HepG2 (cell line): Measurements from ENCODE around the gene M1AP. TPM values are rescaled to one million over a fixed set of nuclear protein-coding genes. Genes with fewer than 3 reads are reported as not detected.

Source experiments
- ATAC-seq: fragments of 200-7000 bp; cut with Tn5 transposase; 3 replicates; pipeline ENCODE4 v1.9.1; 2020; ENCODE audit warnings: mild to moderate bottlenecking, moderate library complexity
- BruUV-seq: library from RNA; stranded (reverse); fragments of 400-500 nt; replicated peaks from 2 replicates; lab custom pipeline; 2021; lab: Mats Ljungman, UMichigan
- CTCF ChIA-PET: fragments of 300-600 bp; formaldehyde crosslinking; extraction: SDS; loops from one replicate; lab custom pipeline; 2021; ENCODE audit warnings: low total read pairs, inconsistent platforms, low intra/inter-chr PET ratio; lab: Yijun Ruan, JAX
- POLR2A ChIA-PET: fragments of 350-600 bp; sonication (Branson Sonifier 250); formaldehyde crosslinking; loops from one replicate; lab custom pipeline; 2020; ENCODE audit warnings: antibody characterized with exemption, inconsistent platforms; lab: Yijun Ruan, JAX
- DNase-seq: peaks from one replicate; pipeline ENCODE4 v3.0.0-alpha.2; 2015; ENCODE audit warnings: low spot score
- FAIRE-seq: peaks from 3 replicates; lab custom pipeline; 2011; peaks lifted over from hg19 to GRCh38; lab: Jason Lieb, UNC
- H2AFZ ChIP-seq: one replicate; pipeline ENCODE4 v1.6.1; 2011; ENCODE audit warnings: low read length, inconsistent platforms
- H3K27ac ChIP-seq: fragments of 300-600 bp; 3 replicates; pipeline ENCODE4 v1.8.0; 2011; ENCODE audit warnings: mixed run types, mild to moderate bottlenecking, mixed read lengths, low read length, inconsistent platforms; ENCODE audit not compliant: insufficient read depth; ENCODE audit errors: extremely low read length
- H3K27me3 ChIP-seq, 2 experiments: fragments of 200-600 bp in 1 of 2; 2 replicates in 1 of 2; 3 replicates in 1 of 2; pipeline versions ENCODE4 v1.6.0 to v1.8.0; 2011; ENCODE audit warnings: low read length in 2 of 2, mild to moderate bottlenecking in 2 of 2, moderate library complexity in 2 of 2, inconsistent platforms in 1 of 2; ENCODE audit not compliant: insufficient read depth in 2 of 2, control insufficient read depth in 1 of 2
- H3K36me3 ChIP-seq, 2 experiments: fragments of 200-600 bp in 1 of 2; replicated peaks in 1 of 2; 2 replicates in 1 of 2; 3 replicates in 1 of 2; pipeline versions ENCODE4 v1.5.1 to v1.8.0; 2011; ENCODE audit warnings: low read length in 2 of 2, inconsistent platforms in 1 of 2; ENCODE audit not compliant: insufficient read depth in 2 of 2, control insufficient read depth in 1 of 2
- H3K4me1 ChIP-seq: 2 replicates; pipeline ENCODE4 v1.5.1; 2012; ENCODE audit warnings: low read length, inconsistent platforms; ENCODE audit not compliant: insufficient read depth
- H3K4me2 ChIP-seq: 2 replicates; pipeline ENCODE4 v1.6.0; 2011; ENCODE audit warnings: low read depth, low read length, inconsistent platforms
- H3K4me3 ChIP-seq, 3 experiments: fragments of 200-600 bp in 1 of 3; sonication (generic), shearing (Covaris generic) in 1 of 3; replicated peaks in 1 of 3; 2 replicates each; pipeline ENCODE4 v1.5.1; 2011 to 2016; ENCODE audit warnings: low read length in 3 of 3, inconsistent platforms in 2 of 3, low read depth in 2 of 3, mild to moderate bottlenecking in 2 of 3, control low read depth in 1 of 3, mixed read lengths in 1 of 3; ENCODE audit not compliant: insufficient read depth in 1 of 3
- H3K79me2 ChIP-seq: one replicate; pipeline ENCODE4 v1.6.1; 2011; ENCODE audit warnings: low read length, inconsistent platforms; ENCODE audit not compliant: insufficient read depth
- H3K9ac ChIP-seq: 2 replicates; pipeline ENCODE4 v1.6.0; 2011; ENCODE audit warnings: mild to moderate bottlenecking, low read depth, low read length, inconsistent platforms; ENCODE audit not compliant: insufficient read depth
- H3K9me3 ChIP-seq: 2 replicates; pipeline ENCODE4 v1.5.1; 2012; ENCODE audit warnings: mild to moderate bottlenecking, low read length
- H4K20me1 ChIP-seq: 2 replicates; pipeline ENCODE4 v1.6.0; 2011; ENCODE audit warnings: inconsistent platforms, mild to moderate bottlenecking, low read length, moderate library complexity; ENCODE audit not compliant: insufficient read depth
- BCLAF1 ChIP-seq: fragments of 450-650 bp; IDR thresholded peaks from 2 replicates; pipeline ENCODE4 v1.6.1; 2017; ENCODE audit warnings: mild to moderate bottlenecking
- CBX2 ChIP-seq, 2 experiments: fragments of 200-600 bp in 1 of 2; sonication (generic); formaldehyde crosslinking in 1 of 2; IDR thresholded peaks; 2 replicates each; pipeline versions ENCODE4 v1.7.0 to v1.8.1; 2018 to 2022; ENCODE audit warnings: low read depth in 2 of 2, low read length in 1 of 2, mild to moderate bottlenecking in 1 of 2, missing genetic modification reagents in 1 of 2
- GMEB2 ChIP-seq: IDR thresholded peaks from 2 replicates; pipeline ENCODE4 v1.6.1; 2016; ENCODE audit warnings: missing biosample characterization, missing genetic modification reagents, low read depth
- HNRNPH1 ChIP-seq: fragments of 200-400 bp; formaldehyde crosslinking; optimal IDR thresholded peaks from 2 replicates; pipeline ENCODE3; 2017; ENCODE audit warnings: mild to moderate bottlenecking, low read depth, low read length
- IRF2 ChIP-seq: IDR thresholded peaks from 2 replicates; pipeline ENCODE4 v1.6.1; 2018; ENCODE audit warnings: missing genetic modification reagents, missing compliant biosample characterization
- ISX ChIP-seq: sonication (generic); formaldehyde crosslinking; conservative IDR thresholded peaks from 2 replicates; pipeline ENCODE4 v1.5.0; 2020; ENCODE audit warnings: missing genetic modification reagents
- NFAT5 ChIP-seq: sonication (generic); formaldehyde crosslinking; IDR thresholded peaks from 2 replicates; pipeline ENCODE4 v1.4.0; 2020; ENCODE audit warnings: missing genetic modification reagents
- ZFP1 ChIP-seq: IDR thresholded peaks from 2 replicates; pipeline ENCODE4 v1.6.1; 2016
- ZNF737 ChIP-seq: sonication (generic); formaldehyde crosslinking; IDR thresholded peaks from 2 replicates; pipeline ENCODE4 v1.5.0; 2020; ENCODE audit warnings: missing genetic modification reagents, mild to moderate bottlenecking, borderline replicate concordance
- WGBS: methylation state at CpG from one replicate; pipeline ENCODE4 v1.1.6; 2017; ENCODE audit warnings: low lambda C conversion rate; 5-methylcytosine and 5-hydroxymethylcytosine counted together
- in situ Hi-C: cut with HindIII; loops from 2 replicates; pipeline ENCODE4 v1.10.0; 2017; ENCODE audit warnings: low pct_unique_long_range_greater_than_20kb; ENCODE audit not compliant: extremely low pct_ligation_motif_present
- intact Hi-C: fragments of 100-400 bp; cut with micrococcal nuclease; formaldehyde crosslinking; loops from one replicate; pipeline ENCODE4 v1.10.0; 2022; ENCODE audit not compliant: unreplicated experiment
- polyA plus RNA-seq, 8 experiments: library from polyadenylated mRNA; depleted of rRNA in 3 of 8; stranded (reverse) in 7 of 8; unstranded in 1 of 8; fragments of >200 nt; fragmentation: Illumina TruSeq in 4 of 8; extraction: Trizol in 4 of 8; gene quantifications; 2 replicates each; pipeline versions ENCODE4 v1.2.1 to v1.2.3, GENCODE V29; 2011 to 2016; ENCODE audit warnings: low read depth in 4 of 8, missing spikeins in 1 of 8, mixed read lengths in 1 of 8; ENCODE audit not compliant: insufficient read depth in 1 of 8
- total RNA-seq, 5 experiments: library from RNA; depleted of rRNA; stranded (reverse); fragments of >200 nt; fragmentation: Illumina TruSeq; extraction: Trizol; gene quantifications; 2 replicates each; pipeline ENCODE4 v1.2.3, GENCODE V29; 2016; ENCODE audit warnings: low read depth in 1 of 5

M1AP gene
- total and polyA plus RNA-seq, 2 of the 13 experiments (the other 11 are each of a cell fraction or from before 2014, with no cell fraction given) = not detected

GRCh38 chr2:74551530-74551929, 96.6 kb downstream of the M1AP start:
- Histone ChIP-seq H4K20me1 (no peaks in the 10 kb centered on the region), H3K36me3 (no peaks in the 10 kb centered on the region), H3K4me2 (no peak overlapping the region), H3K4me1 (peaks cover 68% of the 10 kb centered on the region), H2AFZ (no peak overlapping the region), H3K9ac (no peak overlapping the region), H3K4me3 (no peak overlapping the region)
- CTCF ChIA-PET = no interaction called here
- POLR2A ChIA-PET = no interaction called here
- FAIRE-seq = no peak
- in situ Hi-C loops = no loop called here
- TF ChIP-seq IRF2 = no peak
- no peak for TF ChIP-seq HNRNPH1
- no peak for TF ChIP-seq CBX2 (IDR thresholded peaks at IDR 0.05; ENCODE audit: low read depth, low read length)
- no peak for TF ChIP-seq CBX2 (CRISPR knock-in tag; IDR thresholded peaks at IDR 0.05; ENCODE audit: low read depth)
- no peak for TF ChIP-seq ZFP1 (CRISPR knock-in tag)
- TF ChIP-seq, all 625 proteins: peak for 0
- Histone ChIP-seq H3K9me3 (no peaks in the 10 kb centered on the region), H3K27ac (no peak overlapping the region), H3K79me2 (no peaks in the 10 kb centered on the region), H3K27me3 (peaks cover 2 to 21% of the 10 kb centered on the region in 2 experiments; a peak in 2 of 5 replicates)
- no TSS peak for BruUV-seq
- no peak for ATAC-seq
- intact Hi-C loops = no loop called here
- DNase-seq = no peak

GRCh38 chr2:74550231-74550630, 97.9 kb downstream of the M1AP start:
- BruUV-seq = no TSS peak
- peaks cover 59% of the 10 kb centered on the region for H3K4me1 ChIP-seq
- no peaks in the 10 kb centered on the region for H3K9me3 ChIP-seq
- no peak overlapping the region for H3K9ac ChIP-seq
- no peaks in the 10 kb centered on the region for H4K20me1 ChIP-seq
- H3K27ac ChIP-seq = no peak overlapping the region
- DNase-seq = no peak
- WGBS = 76% methylated on average over 7 of the region's 7 CpGs
- in situ Hi-C loops (no loop called here), intact Hi-C loops (no loop called here)
- FAIRE-seq = no peak
- peaks cover 0 to 30% of the 10 kb centered on the region in 2 experiments; a peak in 2 of 5 replicates for H3K27me3 ChIP-seq
- no peak overlapping the region for H2AFZ ChIP-seq
- no peak overlapping the region for H3K4me2 ChIP-seq
- no peak overlapping the region for H3K4me3 ChIP-seq
- ChIA-PET CTCF (no interaction called here), POLR2A (interaction anchor here (1.1 kb wide), 1 partner anchor 24 kb away, joined by 3 read pairs; no protein-coding TSS in a partner anchor)
- no peaks in the 10 kb centered on the region for H3K79me2 ChIP-seq
- no peak for ATAC-seq
- no peaks in the 10 kb centered on the region for H3K36me3 ChIP-seq
- TF ChIP-seq NFAT5 (CRISPR knock-in tag) (no peak), ZNF737 (CRISPR knock-in tag) (no peak), ISX (CRISPR knock-in tag) (no peak), BCLAF1 (no peak), GMEB2 (CRISPR knock-in tag) (no peak)
